CD14-positive monocyte (primary cell): ENCODE results near the gene RFC3. TPM values are rescaled to one million over a fixed set of nuclear protein-coding genes. Genes with fewer than 3 reads are reported as not detected.
A peak's percentile ranks its signal among the peaks of the same experiment; 100 is the strongest.

Experiments used
- DNase-seq, 3 donors: peaks; one replicate each; pipeline ENCODE4 v3.0.0-alpha.2; 2011 to 2022
- H2AFZ ChIP-seq: 2 replicates; pipeline ENCODE4 v1.6.0; 2012; ENCODE audit warnings: mild to moderate bottlenecking, low read depth, low read length, inconsistent platforms; ENCODE audit not compliant: insufficient read depth, poor library complexity, severe bottlenecking
- H3K27ac ChIP-seq, 2 donors: 1 replicate in 1 of 2; 2 replicates in 1 of 2; pipeline ENCODE4 v1.5.1; 2012 to 2013; ENCODE audit warnings: low read length in 2 of 2, control low read depth in 1 of 2, inconsistent platforms in 1 of 2, low read depth in 1 of 2, mild to moderate bottlenecking in 1 of 2
- H3K27me3 ChIP-seq, 2 donors: one replicate each; pipeline versions ENCODE4 v1.6.0 to v1.6.1; 2011 to 2013; ENCODE audit warnings: low read length in 2 of 2; ENCODE audit not compliant: control insufficient read depth in 2 of 2, insufficient read depth in 2 of 2
- H3K36me3 ChIP-seq, 2 donors: replicated peaks in 1 of 2; 1 replicate in 1 of 2; 2 replicates in 1 of 2; pipeline versions ENCODE4 v1.5.1 to v1.6.1; 2012 to 2013; ENCODE audit warnings: low read length in 2 of 2, control low read depth in 1 of 2, inconsistent platforms in 1 of 2, mild to moderate bottlenecking in 1 of 2; ENCODE audit not compliant: insufficient read depth in 2 of 2, control insufficient read depth in 1 of 2
- H3K4me1 ChIP-seq, 2 donors: 1 replicate in 1 of 2; 2 replicates in 1 of 2; pipeline versions ENCODE4 v1.5.1 to v1.6.1; 2012 to 2013; ENCODE audit warnings: low read length in 2 of 2, control low read depth in 1 of 2, inconsistent platforms in 1 of 2, mild to moderate bottlenecking in 1 of 2, moderate library complexity in 1 of 2; ENCODE audit not compliant: insufficient read depth in 2 of 2, control insufficient read depth in 1 of 2
- H3K4me2 ChIP-seq: replicated peaks from 2 replicates; pipeline ENCODE3; 2012; ENCODE audit warnings: low read length, moderate library complexity, mild to moderate bottlenecking; ENCODE audit not compliant: poor library complexity, severe bottlenecking; ENCODE audit errors: extremely low read depth
- H3K4me3 ChIP-seq, 3 experiments: fragments of 200-600 bp in 1 of 3; sonication (generic) in 1 of 3; replicated peaks in 1 of 3; 1 replicate in 2 of 3; 2 replicates in 1 of 3; pipeline ENCODE4 v1.5.1; 2011 to 2013; ENCODE audit warnings: low read length in 3 of 3, mild to moderate bottlenecking in 3 of 3, control low read depth in 2 of 3, low read depth in 2 of 3, inconsistent platforms in 1 of 3, moderate library complexity in 1 of 3
- H3K79me2 ChIP-seq: 2 replicates; pipeline ENCODE4 v1.6.0; 2012; ENCODE audit warnings: mild to moderate bottlenecking, control low read depth, inconsistent platforms, low read length, moderate library complexity; ENCODE audit not compliant: insufficient read depth
- H3K9ac ChIP-seq: 2 replicates; pipeline ENCODE4 v1.6.0; 2017; ENCODE audit warnings: low read length, mild to moderate bottlenecking; ENCODE audit not compliant: insufficient read depth, poor library complexity, severe bottlenecking
- H3K9me3 ChIP-seq, 2 donors: replicated peaks in 1 of 2; 1 replicate in 1 of 2; 2 replicates in 1 of 2; pipeline versions ENCODE4 v1.5.1 to v1.6.1; 2012 to 2013; ENCODE audit warnings: low read length in 2 of 2, control low read depth in 1 of 2; ENCODE audit not compliant: control insufficient read depth in 1 of 2, insufficient read depth in 1 of 2
- H4K20me1 ChIP-seq: 2 replicates; pipeline ENCODE4 v1.6.0; 2012; ENCODE audit warnings: mild to moderate bottlenecking, low read length, control low read depth, moderate library complexity; ENCODE audit not compliant: insufficient read depth
- H3K27ac Mint-ChIP-seq, 7 donors: one replicate each; pipeline ENCODE4 v1.8.0; 2020; ENCODE audit warnings: mild to moderate bottlenecking in 7 of 7, mixed read lengths in 7 of 7, moderate library complexity in 6 of 7, inconsistent platforms in 2 of 7
- H3K27me3 Mint-ChIP-seq, 3 donors: one replicate each; pipeline ENCODE4 v1.8.0; 2021 to 2022; ENCODE audit warnings: low read depth in 3 of 3, mild to moderate bottlenecking in 3 of 3, mixed read lengths in 3 of 3, moderate library complexity in 3 of 3, inconsistent platforms in 1 of 3
- H3K36me3 Mint-ChIP-seq, 2 donors: one replicate each; pipeline ENCODE4 v1.8.0; 2020; ENCODE audit warnings: mixed read lengths in 2 of 2, inconsistent platforms in 1 of 2, mild to moderate bottlenecking in 1 of 2
- H3K4me1 Mint-ChIP-seq: one replicate; pipeline ENCODE4 v1.8.0; 2020; ENCODE audit warnings: mild to moderate bottlenecking, mixed read lengths
- H3K4me3 Mint-ChIP-seq, 2 donors: one replicate each; pipeline ENCODE4 v1.8.0; 2020; ENCODE audit warnings: mild to moderate bottlenecking in 2 of 2, mixed read lengths in 2 of 2, moderate library complexity in 1 of 2
- H3K9me3 Mint-ChIP-seq, 7 donors: one replicate each; pipeline ENCODE4 v1.8.0; 2020 to 2022; ENCODE audit warnings: mixed read lengths in 7 of 7, mild to moderate bottlenecking in 6 of 7, moderate library complexity in 6 of 7, inconsistent platforms in 2 of 7
- intact Hi-C, 2 donors: fragments of 100-400 bp; cut with micrococcal nuclease; formaldehyde crosslinking; loops; one replicate each; pipeline versions ENCODE4 v1.15.0 to v1.15.1; 2023
- polyA plus RNA-seq, 3 donors: library from polyadenylated mRNA; depleted of rRNA in 1 of 3; unstranded in 2 of 3; stranded (reverse) in 1 of 3; fragments of 300-500 nt in 2 of 3; fragments of >200 nt in 1 of 3; fragmentation: Illumina TruSeq in 2 of 3; gene quantifications; 1 replicate in 2 of 3; 2 replicates in 1 of 3; pipeline ENCODE4 v1.2.3, GENCODE V29; 2012 to 2021
- TF ChIP-seq, protein P1 (sequence below): fragments of 200-600 bp; IDR thresholded peaks from one replicate; pipeline ENCODE4 v1.8.0; 2022; ENCODE audit warnings: antibody characterized with exemption, mild to moderate bottlenecking

RFC3 gene
- polyA plus RNA-seq, 3 donors: 2.5 to 5.3 (median 4.1) TPM

DNA sequence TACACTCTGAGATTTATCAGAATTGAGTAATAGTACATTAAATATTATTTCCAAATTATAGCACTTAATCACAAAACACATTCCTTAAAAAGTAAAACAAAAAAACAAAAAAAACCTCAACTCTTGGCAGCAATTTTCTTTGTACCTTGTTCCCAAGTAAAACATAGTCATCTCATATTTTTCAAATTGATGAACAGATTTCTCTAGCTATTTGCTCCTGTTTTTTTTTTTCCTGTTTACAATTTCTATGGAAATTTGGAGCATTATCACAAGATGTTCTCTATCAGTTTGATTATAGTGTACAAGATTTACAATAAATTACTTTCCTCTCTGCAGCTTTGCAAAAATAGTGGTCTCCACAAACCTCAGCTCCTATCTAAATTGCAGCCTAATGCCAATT, 25.0 kb downstream of the RFC3 start:
- Histone ChIP-seq H4K20me1 (no peaks in the 10 kb centered on the region), H3K36me3 (peaks cover 7 to 46% of the 10 kb centered on the region in 2 donors), H3K79me2 (no peaks in the 10 kb centered on the region), H3K9me3 (no peaks in the 10 kb centered on the region), H3K9ac (no peak overlapping the region), H3K27ac (no peak overlapping the region), H2AFZ (no peak overlapping the region), H3K27me3 (no peaks in the 10 kb centered on the region), H3K4me1 (no peaks in the 10 kb centered on the region), H3K4me2 (no peak overlapping the region), H3K4me3 (no peak overlapping the region)
- TF ChIP-seq, protein P1, sequence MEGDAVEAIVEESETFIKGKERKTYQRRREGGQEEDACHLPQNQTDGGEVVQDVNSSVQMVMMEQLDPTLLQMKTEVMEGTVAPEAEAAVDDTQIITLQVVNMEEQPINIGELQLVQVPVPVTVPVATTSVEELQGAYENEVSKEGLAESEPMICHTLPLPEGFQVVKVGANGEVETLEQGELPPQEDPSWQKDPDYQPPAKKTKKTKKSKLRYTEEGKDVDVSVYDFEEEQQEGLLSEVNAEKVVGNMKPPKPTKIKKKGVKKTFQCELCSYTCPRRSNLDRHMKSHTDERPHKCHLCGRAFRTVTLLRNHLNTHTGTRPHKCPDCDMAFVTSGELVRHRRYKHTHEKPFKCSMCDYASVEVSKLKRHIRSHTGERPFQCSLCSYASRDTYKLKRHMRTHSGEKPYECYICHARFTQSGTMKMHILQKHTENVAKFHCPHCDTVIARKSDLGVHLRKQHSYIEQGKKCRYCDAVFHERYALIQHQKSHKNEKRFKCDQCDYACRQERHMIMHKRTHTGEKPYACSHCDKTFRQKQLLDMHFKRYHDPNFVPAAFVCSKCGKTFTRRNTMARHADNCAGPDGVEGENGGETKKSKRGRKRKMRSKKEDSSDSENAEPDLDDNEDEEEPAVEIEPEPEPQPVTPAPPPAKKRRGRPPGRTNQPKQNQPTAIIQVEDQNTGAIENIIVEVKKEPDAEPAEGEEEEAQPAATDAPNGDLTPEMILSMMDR: no peak
- Mint-ChIP-seq H3K27me3 (peaks cover 0 to 2% (median 0%) of the 10 kb centered on the region in 3 donors), H3K27ac (no peak overlapping the region), H3K4me1 (no peaks in the 10 kb centered on the region), H3K9me3 (no peaks in the 10 kb centered on the region), H3K36me3 (peaks cover 36 to 74% of the 10 kb centered on the region in 2 donors), H3K4me3 (no peak overlapping the region)
- no peak for DNase-seq
- intact Hi-C loops: no loop called here

DNA sequence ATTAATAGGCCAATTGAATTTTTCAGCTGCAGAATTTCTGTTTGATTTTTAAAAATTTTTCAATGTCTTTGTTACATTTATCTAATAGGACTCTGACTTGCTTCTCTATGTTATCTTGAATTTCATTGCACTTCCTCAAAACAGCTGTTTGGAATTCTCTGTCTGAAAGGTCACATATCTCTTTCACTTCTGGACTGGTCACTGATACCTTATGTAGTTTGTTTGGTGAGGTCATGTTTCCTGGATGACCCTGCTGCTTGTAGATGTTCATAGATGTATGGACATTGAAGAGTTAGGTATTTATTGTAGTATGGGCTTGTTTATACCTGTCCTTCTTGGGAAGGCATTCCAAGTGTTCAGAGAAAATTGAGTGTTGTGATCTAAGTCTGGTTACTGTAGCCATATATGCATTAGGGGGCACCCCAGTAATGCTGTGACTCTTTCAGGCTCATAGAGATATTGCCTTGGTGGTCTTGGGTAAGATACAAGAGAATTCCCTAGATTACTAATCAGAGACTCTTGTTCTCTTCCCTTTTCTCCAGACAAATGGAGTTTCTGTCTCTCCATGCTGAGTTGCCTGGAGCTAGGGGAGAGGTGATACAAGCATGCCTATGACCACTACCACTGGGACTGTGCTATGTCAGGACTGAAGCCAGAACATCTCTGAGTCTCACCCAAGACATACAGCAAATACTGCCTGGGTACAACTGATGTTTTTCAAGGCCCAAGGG, 27.8 kb downstream of the RFC3 start:
- Histone ChIP-seq H4K20me1 (no peaks in the 10 kb centered on the region), H3K4me3 (no peak overlapping the region), H3K79me2 (no peaks in the 10 kb centered on the region), H3K9me3 (no peaks in the 10 kb centered on the region), H3K27me3 (no peaks in the 10 kb centered on the region), H3K4me1 (no peaks in the 10 kb centered on the region), H3K4me2 (no peak overlapping the region), H3K27ac (no peak overlapping the region), H3K9ac (no peak overlapping the region), H3K36me3 (peaks cover 12 to 45% of the 10 kb centered on the region in 2 donors), H2AFZ (no peak overlapping the region)
- no peak overlapping the region for H3K4me3 Mint-ChIP-seq
- H3K27me3 Mint-ChIP-seq: peaks cover 0 to 2% (median 0%) of the 10 kb centered on the region in 3 donors
- H3K9me3 Mint-ChIP-seq: no peaks in the 10 kb centered on the region
- peaks cover 39 to 58% of the 10 kb centered on the region in 2 donors for H3K36me3 Mint-ChIP-seq
- peak overlapping the region in 2 of 7 donors; percentile 31 to 40 for H3K27ac Mint-ChIP-seq
- DNase-seq: no peak
- intact Hi-C loops: no loop called here
- no peaks in the 10 kb centered on the region for H3K4me1 Mint-ChIP-seq
- TF ChIP-seq, protein P1: no peak
